ENCODE results near the gene MYO3B.

DNA sequence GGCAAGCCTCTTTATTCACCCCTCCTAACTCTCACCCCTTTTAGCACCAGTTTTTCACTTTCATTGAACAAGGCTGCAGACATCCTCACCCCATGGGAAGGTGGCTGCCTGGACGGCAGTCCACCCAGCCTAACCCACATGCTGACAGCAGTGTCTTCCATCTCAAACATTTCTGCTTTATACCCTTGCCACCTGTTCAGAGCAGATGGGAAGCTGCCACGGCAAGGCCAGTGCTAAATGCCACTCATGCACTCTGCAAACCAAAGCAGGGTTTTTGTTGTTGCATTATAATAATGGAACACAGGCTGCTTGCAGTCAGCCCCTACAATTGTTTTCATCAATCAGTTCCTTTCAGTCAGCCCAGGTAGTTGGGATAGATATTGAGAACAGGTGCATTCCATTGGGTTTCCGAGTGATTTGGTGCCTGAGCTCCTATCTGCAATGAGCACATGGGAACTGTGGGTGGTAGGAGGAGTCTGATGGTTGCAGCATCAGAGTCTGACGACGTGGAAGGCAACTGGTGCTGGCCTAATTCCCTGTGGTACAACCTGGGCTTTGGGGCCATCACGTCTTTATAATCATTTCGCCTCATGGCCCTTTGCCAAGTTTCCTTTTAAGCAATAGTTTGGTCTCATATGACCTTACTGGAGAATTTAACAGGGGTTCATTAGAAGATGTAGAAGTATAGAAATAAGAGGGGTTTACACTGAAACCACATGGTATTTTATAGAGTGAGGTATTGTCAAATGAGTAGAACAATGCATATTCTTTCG, 284.7 kb downstream of the MYO3B start:
- TF ChIP-seq, protein P1, sequence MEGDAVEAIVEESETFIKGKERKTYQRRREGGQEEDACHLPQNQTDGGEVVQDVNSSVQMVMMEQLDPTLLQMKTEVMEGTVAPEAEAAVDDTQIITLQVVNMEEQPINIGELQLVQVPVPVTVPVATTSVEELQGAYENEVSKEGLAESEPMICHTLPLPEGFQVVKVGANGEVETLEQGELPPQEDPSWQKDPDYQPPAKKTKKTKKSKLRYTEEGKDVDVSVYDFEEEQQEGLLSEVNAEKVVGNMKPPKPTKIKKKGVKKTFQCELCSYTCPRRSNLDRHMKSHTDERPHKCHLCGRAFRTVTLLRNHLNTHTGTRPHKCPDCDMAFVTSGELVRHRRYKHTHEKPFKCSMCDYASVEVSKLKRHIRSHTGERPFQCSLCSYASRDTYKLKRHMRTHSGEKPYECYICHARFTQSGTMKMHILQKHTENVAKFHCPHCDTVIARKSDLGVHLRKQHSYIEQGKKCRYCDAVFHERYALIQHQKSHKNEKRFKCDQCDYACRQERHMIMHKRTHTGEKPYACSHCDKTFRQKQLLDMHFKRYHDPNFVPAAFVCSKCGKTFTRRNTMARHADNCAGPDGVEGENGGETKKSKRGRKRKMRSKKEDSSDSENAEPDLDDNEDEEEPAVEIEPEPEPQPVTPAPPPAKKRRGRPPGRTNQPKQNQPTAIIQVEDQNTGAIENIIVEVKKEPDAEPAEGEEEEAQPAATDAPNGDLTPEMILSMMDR (IDR thresholded peaks at IDR 0.05) = no peak
- TF ChIP-seq POLR2A (IDR thresholded peaks at IDR 0.05) = no peak
- TF ChIP-seq POLR2AphosphoS5 (IDR thresholded peaks at IDR 0.05) = no peak

Measured in sigmoid colon (tissue), 4 donors.